Cardiac septum (tissue), 1 donor: Measurements from ENCODE around the gene PRG2. TPM values are rescaled to one million over a fixed set of nuclear protein-coding genes. Genes with fewer than 3 reads are reported as not detected.
A peak's percentile ranks its signal among the peaks of the same experiment; 100 is the strongest.

Experiments
- DNase-seq: peaks from one replicate; pipeline ENCODE4 v3.0.0-alpha.2; 2020; ENCODE audit warnings: low spot score
- intact Hi-C: fragments of 100-400 bp; cut with DNase I; formaldehyde crosslinking; loops from one replicate; pipeline ENCODE4 v1.14.0; 2022
- long read RNA-seq: library from polyadenylated mRNA; unstranded; transcript quantifications from one replicate; pipeline ENCODE4 v2.0.0, GENCODE V29; 2021
- total RNA-seq: library from RNA; stranded (reverse); fragmentation: NEBNext Ultra II Directional; extraction: Animal tissue kit (Norgen Biotek cat#: 25700); gene quantifications from one replicate; pipeline ENCODE4 v1.2.1, GENCODE V29; 2021
- donor health status: DM: no; HTN: no; CAD: no.

Gene PRG2
- not detected for total RNA-seq
- long read RNA-seq = 0 reads

GRCh38 chr11:57390535-57390934 lies at the start of gene PRG2:
Gene PRG2 (minus strand): TSS chr11:57390650. CDS start chr11:57389944, 706 bp downstream.
- intact Hi-C loops = no loop called here

GRCh38 chr11:57439786-57440185 lies 49.3 kb upstream of the PRG2 start:
- DNase-seq = peak; percentile 54
- intact Hi-C loops = no loop called here

More at GRCh38 chr11:57390535-57390934, at the start of gene PRG2:
- peak; percentile 5 for DNase-seq

GRCh38 chr11:57438345-57439285 lies 48.2 kb upstream of the PRG2 start:
- intact Hi-C loops = no loop called here
- peak; percentile 43 for DNase-seq

GRCh38 chr11:57436031-57436430 lies 45.6 kb upstream of the PRG2 start:
- DNase-seq = peak; percentile 15
- intact Hi-C loops = no loop called here

GRCh38 chr11:57434640-57435546 lies 44.4 kb upstream of the PRG2 start:
- no peak for DNase-seq
- intact Hi-C loops = no loop called here

- DNase-seq = peak; percentile 70
These were observed 42.3 kb upstream of the PRG2 start for GRCh38 chr11:57432714-57433163.

GRCh38 chr11:57432149-57432561 lies 41.7 kb upstream of the PRG2 start:
- intact Hi-C loops = no loop called here

More at GRCh38 chr11:57432714-57433163, 42.3 kb upstream of the PRG2 start:
- intact Hi-C loops = no loop called here

GRCh38 chr11:57430952-57431351 lies 40.5 kb upstream of the PRG2 start:
- intact Hi-C loops = loop anchor here (2.0 kb wide), 1 partner anchor 26 kb away; no protein-coding TSS in a partner anchor
- DNase-seq = peak; percentile 56

More at GRCh38 chr11:57432149-57432561, 41.7 kb upstream of the PRG2 start:
- DNase-seq = peak; percentile 46

- DNase-seq = no peak
- intact Hi-C loops = loop anchor here (2.0 to 5.0 kb wide), 2 partner anchors 27 to 83 kb away; no protein-coding TSS in a partner anchor
These were observed 39.5 kb upstream of the PRG2 start for GRCh38 chr11:57429946-57430345.

- intact Hi-C loops = loop anchor here (5.0 kb wide), 1 partner anchor 81 kb away; no protein-coding TSS in a partner anchor
These were observed 38.2 kb upstream of the PRG2 start for GRCh38 chr11:57428643-57429042.

GRCh38 chr11:57427727-57428082 lies 37.3 kb upstream of the PRG2 start:
- intact Hi-C loops = loop anchor here (5.0 kb wide), 1 partner anchor 80 kb away; no protein-coding TSS in a partner anchor
- no peak for DNase-seq

More at GRCh38 chr11:57428643-57429042, 38.2 kb upstream of the PRG2 start:
- no peak for DNase-seq

- intact Hi-C loops = loop anchor here (5.0 kb wide), 1 partner anchor 80 kb away; no protein-coding TSS in a partner anchor
- DNase-seq = peak; percentile 89
These were observed 36.7 kb upstream of the PRG2 start, which contains the start of gene SLC43A3 for GRCh38 chr11:57426929-57427726. Gene SLC43A3 (minus strand): TSS chr11:57427121. CDS start chr11:57426172, 949 bp downstream.

GRCh38 chr11:57426439-57426928 lies 36.0 kb upstream of the PRG2 start:
- intact Hi-C loops = loop anchor here (5.0 kb wide), 1 partner anchor 79 kb away; no protein-coding TSS in a partner anchor

GRCh38 chr11:57425565-57426438 lies 35.4 kb upstream of the PRG2 start:
- intact Hi-C loops = loop anchor here (5.0 kb wide), 1 partner anchor 79 kb away; no protein-coding TSS in a partner anchor

More at GRCh38 chr11:57426439-57426928, 36.0 kb upstream of the PRG2 start:
- DNase-seq = no peak

GRCh38 chr11:57424792-57425564 lies 34.5 kb upstream of the PRG2 start:
- DNase-seq = peak; percentile 89
- intact Hi-C loops = loop anchor here (5.0 kb wide), 1 partner anchor 78 kb away; no protein-coding TSS in a partner anchor

More at GRCh38 chr11:57425565-57426438, 35.4 kb upstream of the PRG2 start:
- peak; percentile 80 for DNase-seq

- DNase-seq = no peak
- intact Hi-C loops = no loop called here
These were observed 33.8 kb upstream of the PRG2 start for GRCh38 chr11:57424137-57424791.
